Ectodermal cell (in vitro differentiated cells): ENCODE measurements around the gene SDR42E2.
"Not testable (repeated sequence)": the region's sequence is repeated elsewhere in the genome, so short reads cannot be mapped to it uniquely, and the experiment has no call there.

Experiments used
- H3K27ac ChIP-seq: 2 replicates; pipeline ENCODE4 v1.7.0; 2013; ENCODE audit warnings: mild to moderate bottlenecking, low read depth, low read length; ENCODE audit not compliant: insufficient read depth, poor library complexity, severe bottlenecking
- H3K27me3 ChIP-seq: 2 replicates; pipeline ENCODE4 v1.7.0; 2013; ENCODE audit warnings: mild to moderate bottlenecking, low read length; ENCODE audit not compliant: insufficient read depth, control insufficient read depth, poor library complexity, severe bottlenecking
- H3K36me3 ChIP-seq: one replicate; pipeline ENCODE4 v1.7.0; 2013; ENCODE audit warnings: low read length; ENCODE audit not compliant: control insufficient read depth, insufficient read depth
- H3K4me1 ChIP-seq: one replicate; pipeline ENCODE4 v1.7.0; 2013; ENCODE audit warnings: low read length; ENCODE audit not compliant: control insufficient read depth, insufficient read depth
- H3K4me3 ChIP-seq: 2 replicates; pipeline ENCODE4 v1.7.0; 2013; ENCODE audit warnings: low read depth, low read length, control low read depth; ENCODE audit not compliant: insufficient read depth
- H3K9me3 ChIP-seq: 2 replicates; pipeline ENCODE4 v1.7.0; 2013; ENCODE audit warnings: mild to moderate bottlenecking, low read length, moderate library complexity; ENCODE audit not compliant: control insufficient read depth
- WGBS, 2 experiments: methylation state at CpG; one replicate each; pipeline ENCODE4 v1.1.7; 2013; ENCODE audit warnings: missing lambda C conversion rate in 2 of 2; 5-methylcytosine and 5-hydroxymethylcytosine counted together

Gene SDR42E2

GRCh38 chr16:22190776-22191531 lies 28.6 kb downstream of the SDR42E2 start:
- WGBS, 2 experiments, result 0% methylated on average over 43 of the region's 43 CpGs
- peaks cover 14% of the 10 kb centered on the region for H3K27me3 ChIP-seq
- no peaks in the 10 kb centered on the region for H3K9me3 ChIP-seq
- H3K36me3 ChIP-seq, result no peaks in the 10 kb centered on the region
- H3K27ac ChIP-seq, result no peak overlapping the region
- H3K4me1 ChIP-seq, result no peaks in the 10 kb centered on the region
- peak overlapping the region; percentile 60 for H3K4me3 ChIP-seq

GRCh38 chr16:22191532-22192260 lies 29.4 kb downstream of the SDR42E2 start:
- Histone ChIP-seq H3K4me1 (no peaks in the 10 kb centered on the region), H3K4me3 (peak overlapping the region; percentile 60), H3K36me3 (no peaks in the 10 kb centered on the region), H3K27ac (no peak overlapping the region), H3K27me3 (peaks cover 14% of the 10 kb centered on the region), H3K9me3 (no peaks in the 10 kb centered on the region)
- 51 to 54% methylated on average over 9 of the region's 9 CpGs for WGBS, 2 experiments

- H3K27me3 ChIP-seq, result peaks cover 14% of the 10 kb centered on the region
- H3K4me3 ChIP-seq, result no peak overlapping the region
- no peaks in the 10 kb centered on the region for H3K9me3 ChIP-seq
- H3K36me3 ChIP-seq, result no peaks in the 10 kb centered on the region
- no peaks in the 10 kb centered on the region for H3K4me1 ChIP-seq
- H3K27ac ChIP-seq, result no peak overlapping the region
- 81 to 84% methylated on average over 15 to 16 of the region's 16 CpGs for WGBS, 2 experiments
Observed at GRCh38 chr16:22192261-22193062, 30.2 kb downstream of the SDR42E2 start.

GRCh38 chr16:22193063-22193411 lies 30.7 kb downstream of the SDR42E2 start:
- no peaks in the 10 kb centered on the region for H3K36me3 ChIP-seq

GRCh38 chr16:22194707-22195444 lies 32.6 kb downstream of the SDR42E2 start:
- peaks cover 3% of the 10 kb centered on the region for H3K27me3 ChIP-seq
- no peak overlapping the region for H3K27ac ChIP-seq
- WGBS, 2 experiments, result 88 to 95% methylated on average over 9 of the region's 9 CpGs
- no peaks in the 10 kb centered on the region for H3K4me1 ChIP-seq
- no peaks in the 10 kb centered on the region for H3K9me3 ChIP-seq
- no peaks in the 10 kb centered on the region for H3K36me3 ChIP-seq
- no peak overlapping the region for H3K4me3 ChIP-seq

More at GRCh38 chr16:22193063-22193411, 30.7 kb downstream of the SDR42E2 start:
- WGBS, 2 experiments, result 79 to 80% methylated on average over 2 of the region's 2 CpGs
- H3K9me3 ChIP-seq, result no peaks in the 10 kb centered on the region
- H3K4me3 ChIP-seq, result no peak overlapping the region
- H3K27me3 ChIP-seq, result peaks cover 14% of the 10 kb centered on the region
- no peaks in the 10 kb centered on the region for H3K4me1 ChIP-seq
- no peak overlapping the region for H3K27ac ChIP-seq

GRCh38 chr16:22195445-22195694 lies 33.1 kb downstream of the SDR42E2 start:
- Histone ChIP-seq H3K27me3 (no peaks in the 10 kb centered on the region), H3K36me3 (no peaks in the 10 kb centered on the region), H3K27ac (no peak overlapping the region), H3K4me3 (peak overlapping the region; percentile 71), H3K4me1 (no peaks in the 10 kb centered on the region), H3K9me3 (no peaks in the 10 kb centered on the region)

GRCh38 chr16:22195695-22196558 lies 33.6 kb downstream of the SDR42E2 start:
- Histone ChIP-seq H3K27me3 (no peaks in the 10 kb centered on the region), H3K9me3 (no peaks in the 10 kb centered on the region), H3K36me3 (no peaks in the 10 kb centered on the region), H3K4me1 (no peaks in the 10 kb centered on the region), H3K4me3 (peak overlapping the region; percentile 71), H3K27ac (no peak overlapping the region)
- WGBS, 2 experiments, result 6 to 9% methylated on average over 35 to 37 of the region's 39 CpGs

GRCh38 chr16:22196559-22197168 lies 34.4 kb downstream of the SDR42E2 start:
- not testable (repeated sequence) for H3K4me3 ChIP-seq, H3K27me3 ChIP-seq, H3K36me3 ChIP-seq, H3K4me1 ChIP-seq, H3K9me3 ChIP-seq, H3K27ac ChIP-seq
- 83% methylated on average over 20 of the region's 20 CpGs for WGBS, 2 experiments

GRCh38 chr16:22198547-22199293 lies 36.4 kb downstream of the SDR42E2 start:
- H3K27me3 ChIP-seq, result no peaks in the 10 kb centered on the region
- no peaks in the 10 kb centered on the region for H3K36me3 ChIP-seq
- WGBS, 2 experiments, result 87 to 88% methylated on average over 7 of the region's 7 CpGs
- H3K9me3 ChIP-seq, result no peaks in the 10 kb centered on the region
- no peak overlapping the region for H3K4me3 ChIP-seq
- H3K4me1 ChIP-seq, result no peaks in the 10 kb centered on the region
- no peak overlapping the region for H3K27ac ChIP-seq
